HFFc6 (cell line): ENCODE measurements around the gene PPDPF. TPM values are rescaled to one million over a fixed set of nuclear protein-coding genes. Genes with fewer than 3 reads are reported as not detected.
"Not testable (repeated sequence)": the region's sequence is repeated elsewhere in the genome, so short reads cannot be mapped to it uniquely, and the experiment has no call there.

Source experiments
- DNase-seq: peaks from one replicate; pipeline ENCODE4 v3.0.0-alpha.2; 2018
- H3K27ac Mint-ChIP-seq: 2 replicates; pipeline ENCODE4 v1.8.0; 2020; ENCODE audit warnings: mild to moderate bottlenecking, mixed read lengths
- H3K27me3 Mint-ChIP-seq: 2 replicates; pipeline ENCODE4 v1.8.0; 2021; ENCODE audit warnings: mild to moderate bottlenecking, moderate library complexity, mixed read lengths; ENCODE audit not compliant: insufficient read depth
- H3K36me3 Mint-ChIP-seq: 2 replicates; pipeline ENCODE4 v1.8.0; 2021; ENCODE audit warnings: low read depth, mixed read lengths
- H3K4me1 Mint-ChIP-seq: 2 replicates; pipeline ENCODE4 v1.8.0; 2020; ENCODE audit warnings: low read depth, mixed read lengths
- H3K4me3 Mint-ChIP-seq: 2 replicates; pipeline ENCODE4 v1.8.0; 2020; ENCODE audit warnings: mild to moderate bottlenecking, moderate library complexity, mixed read lengths
- H3K9me3 Mint-ChIP-seq: 2 replicates; pipeline ENCODE4 v1.8.0; 2020; ENCODE audit warnings: mild to moderate bottlenecking, mixed read lengths
- CTCF ChIP-seq: fragments of 200-600 bp; sonication (generic); IDR thresholded peaks from 2 replicates; pipeline ENCODE4 v1.5.0; 2021; ENCODE audit warnings: antibody characterized with exemption, mild to moderate bottlenecking
- total RNA-seq, 6 experiments: library from RNA; stranded (reverse); fragmentation: NEBNext Ultra II Directional; extraction: Animal tissue kit (Norgen Biotek cat#: 25700); gene quantifications; 2 replicates in 1 of 6; 3 replicates in 5 of 6; pipeline ENCODE4 v1.2.3, GENCODE V29; 2021

Gene PPDPF
- total RNA-seq, 6 experiments from 2014 or later, result 388 to 518 (median 443) TPM

DNA sequence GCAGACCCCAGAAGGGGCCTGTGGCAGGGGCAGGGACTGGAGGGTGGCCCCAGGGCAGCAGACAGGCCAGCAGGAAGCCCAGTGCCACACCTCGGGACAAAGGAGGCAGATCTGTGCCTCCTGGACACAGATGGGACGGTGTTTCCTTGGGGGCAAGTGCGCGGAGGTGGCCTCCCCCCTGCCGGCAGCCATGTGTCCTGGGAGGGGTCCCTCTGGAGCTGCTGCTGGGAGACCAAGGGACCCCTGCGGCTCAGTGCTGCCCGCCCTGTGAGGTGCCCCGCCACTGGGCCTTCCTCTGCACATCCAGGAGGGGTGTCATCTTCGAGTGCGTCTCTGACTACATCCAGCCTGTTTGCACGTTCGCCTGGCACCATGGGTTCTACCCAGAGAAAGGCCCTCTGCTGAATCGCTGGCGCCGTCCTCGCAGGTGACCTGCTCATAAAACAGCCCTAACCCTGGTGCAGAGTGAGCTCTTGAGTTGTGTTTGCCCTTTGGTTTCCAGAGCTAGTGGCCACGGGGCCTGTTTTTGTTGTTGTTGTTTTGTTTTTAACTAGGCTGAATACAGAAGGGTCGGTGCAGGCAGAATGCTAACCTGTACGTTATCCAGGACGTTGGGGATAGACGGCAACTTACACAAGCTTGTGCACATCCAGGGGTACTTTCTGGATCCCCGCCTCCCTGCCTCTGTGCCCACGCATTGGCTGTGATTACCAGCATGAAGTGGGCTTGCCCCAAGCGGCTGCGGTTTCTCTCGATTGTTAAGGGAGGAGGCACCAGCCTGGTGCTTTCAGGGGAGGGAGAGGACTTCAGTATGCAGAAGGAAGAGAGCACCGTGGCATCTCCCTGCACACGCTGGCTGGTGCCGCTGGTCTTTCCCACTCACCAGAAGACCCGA is 46.8 kb upstream of the PPDPF start:
- no peaks in the 10 kb centered on the region for H3K9me3 Mint-ChIP-seq
- no peaks in the 10 kb centered on the region for H3K4me1 Mint-ChIP-seq
- peaks cover 22% of the 10 kb centered on the region for H3K27me3 Mint-ChIP-seq
- no peak overlapping the region for H3K4me3 Mint-ChIP-seq
- no peaks in the 10 kb centered on the region for H3K36me3 Mint-ChIP-seq
- DNase-seq, result no peak
- no peak overlapping the region for H3K27ac Mint-ChIP-seq
- TF ChIP-seq CTCF, result no peak

- H3K4me1 Mint-ChIP-seq, result no peaks in the 10 kb centered on the region
- H3K4me3 Mint-ChIP-seq, result no peak overlapping the region
- DNase-seq, result peak; percentile 19
Observed at GRCh38 chr20:63475209-63475608, 45.4 kb upstream of the PPDPF start.

DNA sequence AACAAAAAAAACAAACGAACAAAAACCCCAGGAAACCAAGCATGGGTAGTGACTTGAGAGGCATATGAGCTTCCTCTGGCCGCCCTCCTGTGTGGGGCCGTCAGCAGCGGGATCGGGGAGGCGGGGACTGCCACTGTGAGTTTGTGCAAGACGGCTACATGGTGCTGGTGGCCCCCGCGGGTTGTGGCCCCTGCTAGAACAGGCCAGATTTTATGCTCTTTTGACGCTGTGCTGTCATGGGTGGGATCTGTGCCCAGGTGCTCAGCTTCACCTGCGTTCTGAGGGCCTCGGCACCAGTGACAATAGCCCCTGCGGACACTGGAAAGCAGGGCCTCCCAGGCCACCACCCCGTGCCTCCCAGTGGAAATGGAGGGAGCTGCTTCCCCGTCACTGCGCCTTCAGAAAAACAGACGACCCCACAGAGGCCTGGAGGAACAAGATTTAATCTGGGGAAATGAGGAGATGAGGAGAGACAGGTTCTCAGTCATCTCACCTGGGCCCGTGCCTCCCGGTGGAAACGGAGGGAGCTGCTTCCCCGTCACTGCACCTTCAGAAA is 43.4 kb upstream of the PPDPF start:
- DNase-seq, result no peak
- Mint-ChIP-seq H3K4me3 (no peak overlapping the region), H3K4me1 (no peaks in the 10 kb centered on the region), H3K9me3 (no peaks in the 10 kb centered on the region), H3K27ac (no peak overlapping the region), H3K36me3 (no peaks in the 10 kb centered on the region), H3K27me3 (peaks cover 30% of the 10 kb centered on the region)
- no peak for TF ChIP-seq CTCF

More at GRCh38 chr20:63475209-63475608, 45.4 kb upstream of the PPDPF start:
- Mint-ChIP-seq H3K27ac (no peak overlapping the region), H3K36me3 (no peaks in the 10 kb centered on the region), H3K9me3 (no peaks in the 10 kb centered on the region), H3K27me3 (peaks cover 22% of the 10 kb centered on the region)
- TF ChIP-seq CTCF, result no peak

- DNase-seq, result no peak
- no peak overlapping the region for H3K27ac Mint-ChIP-seq
- H3K27me3 Mint-ChIP-seq, result peaks cover 33% of the 10 kb centered on the region
- H3K9me3 Mint-ChIP-seq, result no peaks in the 10 kb centered on the region
- H3K4me3 Mint-ChIP-seq, result no peak overlapping the region
- no peaks in the 10 kb centered on the region for H3K4me1 Mint-ChIP-seq
- TF ChIP-seq CTCF, result no peak
- H3K36me3 Mint-ChIP-seq, result no peaks in the 10 kb centered on the region
Observed at GRCh38 chr20:63477944-63478343, 42.6 kb upstream of the PPDPF start.

DNA sequence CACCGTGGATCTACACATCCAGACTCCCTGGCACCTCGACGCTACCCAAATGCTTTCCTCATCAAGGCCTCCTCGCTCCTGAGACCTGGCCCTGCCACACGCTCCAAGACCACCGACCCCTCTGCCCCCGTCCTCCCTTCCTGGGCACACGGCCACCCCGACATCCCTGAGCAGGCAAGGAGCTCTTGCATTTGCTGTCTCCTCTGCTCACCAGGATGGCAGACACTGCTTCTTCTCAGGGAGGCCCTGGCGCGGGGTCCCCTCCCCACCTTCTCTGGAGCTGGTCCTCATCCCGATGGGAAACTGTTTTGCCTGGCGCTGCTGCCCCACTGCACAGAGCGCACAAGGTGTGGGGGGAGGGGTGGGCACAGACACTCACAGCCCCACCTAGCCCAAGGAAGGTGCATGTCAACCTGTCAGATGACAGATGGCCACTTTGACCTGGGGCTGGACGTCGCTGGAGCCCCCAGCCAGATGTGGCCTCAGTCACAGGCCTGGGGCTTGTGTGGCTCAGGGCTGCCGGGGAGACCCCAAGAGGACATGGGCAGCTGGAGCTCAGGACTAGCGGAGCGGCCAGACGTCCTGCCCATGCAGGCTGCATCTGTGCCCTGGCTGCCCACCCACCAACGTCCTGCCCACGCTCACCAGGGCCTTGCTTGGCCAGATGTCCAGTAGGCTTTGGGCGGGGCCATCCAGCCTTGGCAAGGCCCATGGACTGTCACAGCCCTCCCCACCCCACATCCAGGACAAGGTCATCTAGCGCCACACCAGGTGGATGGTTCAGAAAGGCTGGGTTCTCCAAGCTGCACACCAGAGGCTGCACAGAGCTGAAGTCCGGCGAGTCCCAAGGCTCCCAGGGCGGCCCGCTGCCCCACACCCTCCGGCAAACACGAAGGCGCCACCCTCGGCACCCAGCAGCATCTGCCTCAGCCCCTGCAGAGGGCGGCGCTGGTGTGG is 41.9 kb upstream of the PPDPF start:
- H3K36me3 Mint-ChIP-seq, result no peaks in the 10 kb centered on the region
- H3K27ac Mint-ChIP-seq, result no peak overlapping the region
- H3K27me3 Mint-ChIP-seq, result peaks cover 33% of the 10 kb centered on the region
- H3K4me1 Mint-ChIP-seq, result no peaks in the 10 kb centered on the region
- DNase-seq, result no peak
- H3K4me3 Mint-ChIP-seq, result no peak overlapping the region
- no peak for TF ChIP-seq CTCF
- no peaks in the 10 kb centered on the region for H3K9me3 Mint-ChIP-seq

DNA sequence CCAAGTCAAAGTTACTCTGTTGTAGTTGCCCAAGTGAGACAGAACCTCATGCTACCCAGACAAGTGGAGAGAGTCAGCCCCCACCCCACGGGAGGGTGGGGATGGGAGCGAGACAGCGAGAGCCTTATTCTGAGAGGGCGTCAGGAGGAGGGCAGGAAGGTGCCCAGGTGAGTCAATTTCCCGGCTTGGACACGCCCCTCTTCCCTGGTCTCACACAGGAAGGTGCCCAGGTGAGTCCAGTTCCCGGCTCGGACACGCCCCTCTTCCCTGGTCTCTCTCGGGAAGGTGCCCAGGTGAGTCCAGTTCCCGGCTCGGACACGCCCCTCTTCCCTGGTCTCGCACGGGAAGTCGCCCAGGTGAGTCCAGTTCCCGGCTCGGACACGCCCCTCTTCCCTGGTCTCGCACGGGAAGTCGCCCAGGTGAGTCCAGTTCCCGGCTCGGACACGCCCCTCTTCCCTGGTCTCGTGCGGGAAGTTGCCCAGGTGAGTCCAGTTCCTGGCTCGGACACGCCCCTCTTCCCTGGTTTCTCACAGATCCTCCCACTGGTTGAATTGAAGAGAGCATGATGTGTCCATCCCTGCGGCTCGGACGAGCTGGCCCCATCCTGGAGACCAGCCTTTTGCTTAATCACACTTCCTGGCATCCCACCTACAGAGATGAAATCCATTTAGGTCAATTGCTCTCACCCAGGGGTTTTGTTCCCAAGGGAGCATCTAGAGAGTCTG is 40.7 kb upstream of the PPDPF start:
- not testable (repeated sequence) for H3K27ac Mint-ChIP-seq, DNase-seq, H3K9me3 Mint-ChIP-seq, H3K4me3 Mint-ChIP-seq, H3K36me3 Mint-ChIP-seq, H3K4me1 Mint-ChIP-seq
- peaks cover 24% of the 10 kb centered on the region for H3K27me3 Mint-ChIP-seq
